Adipose tissue (tissue), 3 donors: ENCODE results near the gene TMEM88. TPM values are rescaled to one million over a fixed set of nuclear protein-coding genes. Genes with fewer than 3 reads are reported as not detected.
A peak's percentile ranks its signal among the peaks of the same experiment; 100 is the strongest.

ENCODE experiments used
- H3K27ac ChIP-seq: one replicate; pipeline ENCODE4 v1.5.1; 2013; ENCODE audit warnings: low read depth, low read length
- WGBS, 3 donors: extraction: QIAGEN DNeasy Blood & Tissue Kit; methylation state at CpG; one replicate each; pipeline ENCODE4 v1.1.7; 2013; 5-methylcytosine and 5-hydroxymethylcytosine counted together
- polyA plus RNA-seq, 3 donors: library from polyadenylated mRNA; stranded (reverse); fragments of 200-250 nt; gene quantifications; one replicate each; pipeline ENCODE4 v1.2.3, GENCODE V29; 2013
- donor health status: healthy with polysubstance abuse.
- donor health status: Bipolar disorder and iron deficiency.
- donor health status: healthy.

TMEM88 gene
- polyA plus RNA-seq, 3 donors = 10.4 to 85.7 (median 77.4) TPM

- 76 to 79% (median 77%) methylated on average over 4 of the region's 4 CpGs for WGBS, 3 donors
Measured at GRCh38 chr17:7873051-7873450, 18.2 kb downstream of the TMEM88 start.

GRCh38 chr17:7875804-7876370 is 21.0 kb downstream of the TMEM88 start:
- no peak overlapping the region for H3K27ac ChIP-seq
- WGBS, 3 donors = 74 to 85% (median 78%) methylated on average over 2 of the region's 2 CpGs

More at GRCh38 chr17:7873051-7873450, 18.2 kb downstream of the TMEM88 start:
- no peak overlapping the region for H3K27ac ChIP-seq

GRCh38 chr17:7878234-7878633 is 23.4 kb downstream of the TMEM88 start:
- H3K27ac ChIP-seq = no peak overlapping the region
- WGBS, 3 donors = 79 to 94% (median 92%) methylated on average over 7 of the region's 7 CpGs

DNA sequence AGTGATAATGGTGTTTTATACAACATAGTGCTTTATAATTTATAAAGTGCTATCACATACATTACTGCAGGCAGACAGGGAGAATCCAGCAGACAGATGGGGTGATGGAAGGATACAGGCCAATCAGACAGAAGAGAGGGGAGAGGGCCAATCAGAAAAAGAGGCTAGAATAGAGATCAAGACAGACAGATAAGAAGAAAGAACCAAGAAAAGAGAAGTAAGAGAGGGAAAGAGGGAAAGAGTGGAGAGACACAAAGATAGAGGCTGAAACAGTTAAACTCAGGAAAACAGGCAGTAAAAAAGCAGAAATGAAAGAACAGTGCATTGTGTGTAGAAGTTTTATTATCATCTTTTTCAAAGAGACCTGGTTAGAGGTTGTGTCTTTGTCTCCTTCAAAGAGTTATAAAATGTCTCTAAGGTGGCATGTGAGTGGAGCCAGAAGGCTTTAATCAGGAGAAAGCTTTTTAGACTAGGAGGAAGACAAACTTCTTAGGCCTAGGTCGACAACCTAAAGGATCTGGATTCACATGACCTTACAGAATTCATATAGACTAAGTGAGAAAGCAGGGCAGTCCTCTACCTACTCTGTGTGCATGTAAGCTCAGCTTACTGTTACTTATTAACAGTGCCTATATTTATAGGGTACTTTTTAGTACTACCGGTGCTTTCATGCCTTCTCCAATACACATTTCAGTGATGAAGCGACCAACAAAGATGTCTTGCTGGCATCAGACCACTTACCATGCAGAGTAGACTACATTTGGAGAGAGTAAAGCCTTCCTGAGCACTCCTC is 25.4 kb downstream of the TMEM88 start:
- H3K27ac ChIP-seq = no peak overlapping the region
- 49 to 85% (median 78%) methylated on average over 3 of the region's 3 CpGs for WGBS, 3 donors

- 50 to 58% (median 52%) methylated on average over 7 of the region's 7 CpGs for WGBS, 3 donors
- H3K27ac ChIP-seq = no peak overlapping the region
Measured at GRCh38 chr17:7881276-7882054, 26.6 kb downstream of the TMEM88 start.

GRCh38 chr17:7882068-7882467 is 27.2 kb downstream of the TMEM88 start:
- no peak overlapping the region for H3K27ac ChIP-seq
- 70 to 72% (median 70%) methylated on average over 7 of the region's 7 CpGs for WGBS, 3 donors

GRCh38 chr17:7882629-7883028 is 27.8 kb downstream of the TMEM88 start:
- 78 to 87% (median 79%) methylated on average over 3 of the region's 3 CpGs for WGBS, 3 donors
- H3K27ac ChIP-seq = no peak overlapping the region

GRCh38 chr17:7883781-7884386 is 29.0 kb downstream of the TMEM88 start:
- H3K27ac ChIP-seq = no peak overlapping the region

GRCh38 chr17:7884581-7885366 is 29.9 kb downstream of the TMEM88 start:
- no peak overlapping the region for H3K27ac ChIP-seq
- WGBS, 3 donors = 0 to 5% (median 1%) methylated on average over 12 to 78 of the region's 100 CpGs

More at GRCh38 chr17:7883781-7884386, 29.0 kb downstream of the TMEM88 start:
- WGBS, 3 donors = 6 to 13% (median 9%) methylated on average over 3 of the region's 3 CpGs

- WGBS, 3 donors = 0 to 1% (median 1%) methylated on average over 30 to 64 of the region's 64 CpGs
- H3K27ac ChIP-seq = peak overlapping the region; percentile 68
Measured at GRCh38 chr17:7885367-7886226, 30.7 kb downstream of the TMEM88 start.

DNA sequence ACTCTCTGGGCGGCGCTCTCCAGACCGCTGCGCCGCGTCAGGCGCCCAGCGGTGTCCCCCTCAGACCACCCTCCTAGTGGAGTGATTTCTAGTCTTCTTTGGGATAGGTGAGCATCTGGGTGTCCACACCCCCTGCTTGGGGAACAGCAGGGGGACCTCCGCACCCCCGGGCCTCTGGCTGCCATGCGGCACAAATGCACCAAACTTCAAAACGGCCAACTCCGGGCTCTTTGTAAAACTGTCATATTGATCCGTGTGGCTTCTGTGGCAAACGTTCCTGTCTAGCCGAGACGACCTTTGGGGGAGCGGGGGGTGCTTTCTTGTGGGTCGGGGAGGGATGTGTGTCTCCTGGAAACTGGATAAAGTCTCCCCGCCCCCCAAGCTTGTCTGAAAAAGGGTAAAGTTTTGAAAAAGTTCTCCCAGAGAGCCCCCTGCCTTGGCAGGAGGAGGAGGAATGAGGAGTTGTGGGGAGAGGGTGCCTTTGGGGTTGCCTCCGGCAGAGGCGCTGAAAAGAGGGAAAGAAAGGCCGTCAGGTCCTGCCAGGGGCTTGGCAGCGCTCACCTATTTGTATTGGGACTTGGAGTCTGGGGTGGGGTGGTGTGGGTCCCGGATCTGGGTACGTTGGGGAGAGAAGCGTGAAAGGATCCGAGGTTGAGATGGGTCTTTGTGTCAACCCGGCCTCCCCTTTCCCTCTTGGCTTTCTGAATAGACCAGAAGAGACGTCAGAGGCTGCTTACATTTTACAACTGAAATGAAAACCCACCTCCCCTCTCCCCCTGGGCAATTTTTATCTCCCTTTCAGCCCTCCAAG is 31.6 kb downstream of the TMEM88 start:
- 1 to 3% (median 3%) methylated on average over 30 of the region's 30 CpGs for WGBS, 3 donors
- H3K27ac ChIP-seq = peak overlapping the region; percentile 61

GRCh38 chr17:7887038-7887481 is 32.2 kb downstream of the TMEM88 start:
- no peak overlapping the region for H3K27ac ChIP-seq
- WGBS, 3 donors = 2% methylated on average over 8 of the region's 8 CpGs

- peak overlapping the region; percentile 21 for H3K27ac ChIP-seq
- WGBS, 3 donors = 0 to 2% (median 1%) methylated on average over 24 to 35 of the region's 35 CpGs
Measured at GRCh38 chr17:7887482-7888183, 32.8 kb downstream of the TMEM88 start.

DNA sequence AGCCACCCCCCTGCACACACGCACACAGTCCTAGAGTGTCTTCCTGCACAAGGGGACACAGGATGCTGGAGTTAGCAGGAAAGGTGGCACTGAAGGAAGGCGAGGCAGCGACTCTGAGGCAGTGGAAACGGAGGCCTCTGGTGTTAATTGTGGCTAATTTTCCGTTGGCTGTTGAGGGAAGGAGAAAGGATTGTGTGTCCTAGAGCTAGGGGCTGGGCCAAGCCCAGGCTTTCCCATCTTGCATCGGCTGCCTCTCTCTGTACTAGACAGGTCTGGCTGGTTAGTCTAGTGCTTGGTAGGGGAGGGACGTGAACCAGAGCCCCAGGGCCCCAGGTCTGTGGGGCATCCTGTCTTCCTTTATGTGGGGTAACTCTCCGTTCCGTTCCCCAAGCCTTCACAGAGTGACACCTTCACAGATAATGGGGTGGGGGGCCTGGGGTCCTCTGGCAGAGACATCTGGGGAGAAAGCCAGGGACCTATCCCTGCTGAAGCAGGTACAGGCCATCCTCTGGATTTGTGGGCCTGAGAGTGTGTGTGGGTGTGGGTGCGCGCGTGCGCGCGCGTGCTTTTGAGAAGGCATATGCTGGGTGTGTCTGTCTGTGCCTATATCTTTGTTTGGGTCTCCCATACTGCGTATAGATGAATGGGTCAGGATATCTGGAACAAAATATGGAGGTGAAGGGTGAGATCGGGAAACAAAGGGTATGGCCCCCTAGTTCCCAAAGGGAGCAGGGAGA is 33.5 kb downstream of the TMEM88 start, which contains the start of gene CHD3:
CHD3 (plus strand) TSS at position 606 of the 737 bp plus-strand sequence. CDS start 212 bp downstream, outside the sequence.
- WGBS, 3 donors = 22 to 28% (median 28%) methylated on average over 18 of the region's 18 CpGs
- peak within 1 kb of the TSS; percentile 21 for H3K27ac ChIP-seq
